Activated T-helper 2 cell treated with anti-CD3 and anti-CD28 coated beads, Interferon-gamma antibody, Interleukin-2, Interleukin-4, amounts not matched to agents 10 μg/mL and 5 μg/mL and 100 μg/mL, durations not matched to agents 14 hours and 24 hours and 36 hours (primary cell): ENCODE data around the gene TBC1D22A. TPM values are rescaled to one million over a fixed set of nuclear protein-coding genes. Genes with fewer than 3 reads are reported as not detected.
A peak's percentile ranks its signal among the peaks of the same experiment; 100 is the strongest.

Experiments used
- DNase-seq: peaks from one replicate; pipeline ENCODE4 v3.0.0; 2021; ENCODE audit warnings: low spot score
- H3K27ac Mint-ChIP-seq: one replicate; pipeline ENCODE4 v1.8.0; 2021; ENCODE audit warnings: mixed read lengths
- H3K27me3 Mint-ChIP-seq: one replicate; pipeline ENCODE4 v1.8.0; 2021; ENCODE audit warnings: low read depth, mixed read lengths
- H3K36me3 Mint-ChIP-seq: one replicate; pipeline ENCODE4 v1.8.0; 2021; ENCODE audit warnings: low read depth, mixed read lengths
- H3K4me1 Mint-ChIP-seq: one replicate; pipeline ENCODE4 v1.8.0; 2021; ENCODE audit warnings: low read depth, mixed read lengths
- H3K4me3 Mint-ChIP-seq: one replicate; pipeline ENCODE4 v1.8.0; 2021; ENCODE audit warnings: low read depth, mild to moderate bottlenecking, moderate library complexity, mixed read lengths
- H3K9me3 Mint-ChIP-seq: one replicate; pipeline ENCODE4 v1.8.0; 2021; ENCODE audit warnings: mixed read lengths
- intact Hi-C: fragments of 100-400 bp; cut with micrococcal nuclease; formaldehyde crosslinking; loops from one replicate; pipeline ENCODE4 v1.15.1; 2023
- total RNA-seq: library from RNA; stranded (reverse); gene quantifications from 2 replicates; pipeline ENCODE4 v1.2.3, GENCODE V29; 2022

The TBC1D22A gene
- total RNA-seq, 1 donor from 2014 or later, result 34.8 TPM

GRCh38 chr22:47213571-47214230 is 451.3 kb downstream of the TBC1D22A start:
- DNase-seq, result peak; percentile 26
- H3K27me3 Mint-ChIP-seq, result no peaks in the 10 kb centered on the region
- H3K4me3 Mint-ChIP-seq, result no peak overlapping the region
- peaks cover 5% of the 10 kb centered on the region for H3K9me3 Mint-ChIP-seq
- intact Hi-C loops, result no loop called here
- no peaks in the 10 kb centered on the region for H3K36me3 Mint-ChIP-seq
- no peaks in the 10 kb centered on the region for H3K4me1 Mint-ChIP-seq
- peak overlapping the region; percentile 16 for H3K27ac Mint-ChIP-seq

GRCh38 chr22:47215851-47216250 is 453.4 kb downstream of the TBC1D22A start:
- no peak overlapping the region for H3K4me3 Mint-ChIP-seq
- H3K27ac Mint-ChIP-seq, result no peak overlapping the region
- intact Hi-C loops, result no loop called here
- H3K27me3 Mint-ChIP-seq, result no peaks in the 10 kb centered on the region
- peaks cover 8% of the 10 kb centered on the region for H3K9me3 Mint-ChIP-seq
- no peak for DNase-seq
- no peaks in the 10 kb centered on the region for H3K4me1 Mint-ChIP-seq
- H3K36me3 Mint-ChIP-seq, result no peaks in the 10 kb centered on the region

GRCh38 chr22:47218671-47219070 is 456.2 kb downstream of the TBC1D22A start:
- Mint-ChIP-seq H3K4me3 (no peak overlapping the region), H3K27me3 (no peaks in the 10 kb centered on the region), H3K4me1 (no peaks in the 10 kb centered on the region), H3K9me3 (peaks cover 3% of the 10 kb centered on the region), H3K36me3 (no peaks in the 10 kb centered on the region), H3K27ac (no peak overlapping the region)
- DNase-seq, result no peak
- intact Hi-C loops, result no loop called here

GRCh38 chr22:47219789-47220188 is 457.3 kb downstream of the TBC1D22A start:
- Mint-ChIP-seq H3K27me3 (no peaks in the 10 kb centered on the region), H3K9me3 (peaks cover 3% of the 10 kb centered on the region), H3K36me3 (no peaks in the 10 kb centered on the region), H3K4me3 (no peak overlapping the region), H3K4me1 (no peaks in the 10 kb centered on the region), H3K27ac (no peak overlapping the region)
- DNase-seq, result no peak
- intact Hi-C loops, result no loop called here

- H3K27ac Mint-ChIP-seq, result no peak overlapping the region
- intact Hi-C loops, result no loop called here
- no peaks in the 10 kb centered on the region for H3K36me3 Mint-ChIP-seq
- no peak for DNase-seq
- no peaks in the 10 kb centered on the region for H3K27me3 Mint-ChIP-seq
- H3K9me3 Mint-ChIP-seq, result peaks cover 3% of the 10 kb centered on the region
- no peaks in the 10 kb centered on the region for H3K4me1 Mint-ChIP-seq
- no peak overlapping the region for H3K4me3 Mint-ChIP-seq
Measured at GRCh38 chr22:47220752-47221151, 458.3 kb downstream of the TBC1D22A start.

- no peaks in the 10 kb centered on the region for H3K4me1 Mint-ChIP-seq
- no peaks in the 10 kb centered on the region for H3K36me3 Mint-ChIP-seq
- H3K27ac Mint-ChIP-seq, result no peak overlapping the region
- DNase-seq, result no peak
- H3K27me3 Mint-ChIP-seq, result no peaks in the 10 kb centered on the region
- peaks cover 3% of the 10 kb centered on the region for H3K9me3 Mint-ChIP-seq
- no peak overlapping the region for H3K4me3 Mint-ChIP-seq
- intact Hi-C loops, result no loop called here
Measured at GRCh38 chr22:47221840-47222615, 459.6 kb downstream of the TBC1D22A start.

Other genes starting within 250 kb of the TBC1D22A start
- gene CELSR1, start 225.0 kb upstream of the TBC1D22A start, total RNA-seq, result 0.30 and 0.41 TPM in 2 replicates
- gene GRAMD4, start 142.3 kb upstream of the TBC1D22A start, total RNA-seq, result 90.8 and 91.6 TPM in 2 replicates
- 57.1 and 62.8 TPM in 2 replicates for gene CERK, start 24.4 kb upstream of the TBC1D22A start, total RNA-seq